GM23338 (cell line): Measurements from ENCODE around the gene C1QTNF1. TPM values are rescaled to one million over a fixed set of nuclear protein-coding genes. Genes with fewer than 3 reads are reported as not detected.

Experiments
- ATAC-seq: fragments of 200-7000 bp; cut with Tn5 transposase; 3 replicates; pipeline ENCODE4 v1.9.1; 2020
- DNase-seq: peaks from one replicate; pipeline ENCODE4 v3.0.0-alpha.2; 2015; ENCODE audit warnings: low spot score
- H2AFZ ChIP-seq: fragments of 200-600 bp; sonication (generic); 2 replicates; pipeline ENCODE4 v1.8.0; 2016; ENCODE audit warnings: antibody characterized with exemption, mild to moderate bottlenecking, moderate library complexity
- H3F3A ChIP-seq: fragments of 200-600 bp; sonication (generic); replicated peaks from 2 replicates; pipeline ENCODE4 v1.8.0; 2017; ENCODE audit warnings: antibody characterized with exemption, mixed run types, low read depth
- H3K27ac ChIP-seq: fragments of 200-600 bp; sonication (generic); 2 replicates; pipeline ENCODE4 v1.6.1; 2016; ENCODE audit warnings: low read depth
- H3K27me3 ChIP-seq: fragments of 200-600 bp; sonication (generic); 2 replicates; pipeline ENCODE4 v1.8.0; 2016; ENCODE audit warnings: mild to moderate bottlenecking, mixed run types, moderate library complexity; ENCODE audit not compliant: insufficient read depth
- H3K36me3 ChIP-seq: fragments of 200-600 bp; sonication (generic); 2 replicates; pipeline ENCODE4 v1.8.0; 2016; ENCODE audit warnings: mild to moderate bottlenecking; ENCODE audit not compliant: insufficient read depth
- H3K4me1 ChIP-seq: fragments of 200-600 bp; sonication (generic); 2 replicates; pipeline ENCODE4 v1.8.0; 2016; ENCODE audit warnings: mild to moderate bottlenecking, moderate library complexity; ENCODE audit not compliant: insufficient read depth
- H3K4me2 ChIP-seq: fragments of 200-600 bp; sonication (generic); 2 replicates; pipeline ENCODE4 v1.7.1; 2017; ENCODE audit warnings: mixed run types
- H3K4me3 ChIP-seq: fragments of 200-600 bp; sonication (generic); 2 replicates; pipeline ENCODE4 v1.6.1; 2016; ENCODE audit warnings: mixed run types
- H3K79me2 ChIP-seq: fragments of 200-600 bp; sonication (generic); replicated peaks from 2 replicates; pipeline ENCODE4 v1.8.0; 2017; ENCODE audit warnings: mild to moderate bottlenecking; ENCODE audit not compliant: insufficient read depth
- H3K9me2 ChIP-seq: fragments of 200-600 bp; sonication (generic); 2 replicates; pipeline ENCODE4 v1.8.0; 2017; ENCODE audit not compliant: insufficient read depth
- H4K20me1 ChIP-seq: fragments of 200-600 bp; sonication (generic); replicated peaks from 2 replicates; pipeline ENCODE4 v1.8.0; 2017; ENCODE audit warnings: mild to moderate bottlenecking; ENCODE audit not compliant: insufficient read depth
- H3K27ac Mint-ChIP-seq: 2 replicates; pipeline ENCODE4 v1.8.0; 2020; ENCODE audit warnings: inconsistent platforms, mild to moderate bottlenecking, moderate library complexity, mixed read lengths
- H3K27me3 Mint-ChIP-seq: 3 replicates; pipeline ENCODE4 v1.8.0; 2022; ENCODE audit warnings: low read depth, mild to moderate bottlenecking, moderate library complexity, mixed read lengths, inconsistent platforms; ENCODE audit not compliant: insufficient read depth, poor library complexity
- H3K36me3 Mint-ChIP-seq: 3 replicates; pipeline ENCODE4 v1.8.0; 2021; ENCODE audit warnings: low read depth, mild to moderate bottlenecking, inconsistent platforms, moderate library complexity, mixed read lengths
- H3K4me1 Mint-ChIP-seq: 3 replicates; pipeline ENCODE4 v1.8.0; 2020; ENCODE audit warnings: mild to moderate bottlenecking, inconsistent platforms, mixed read lengths
- H3K4me3 Mint-ChIP-seq: 3 replicates; pipeline ENCODE4 v1.8.0; 2021; ENCODE audit warnings: moderate library complexity, mild to moderate bottlenecking, inconsistent platforms, mixed read lengths
- H3K9me3 Mint-ChIP-seq: 3 replicates; pipeline ENCODE4 v1.8.0; 2020; ENCODE audit warnings: moderate library complexity, mild to moderate bottlenecking, inconsistent platforms, mixed read lengths
- CREB1 ChIP-seq: fragments of 250-450 bp; sonication (Bioruptor Pico); IDR thresholded peaks from 2 replicates; pipeline ENCODE4 v1.5.0; 2020; ENCODE audit warnings: low read depth, mild to moderate bottlenecking, moderate library complexity
- EZH2 ChIP-seq: fragments of 200-600 bp; sonication (generic); IDR thresholded peaks from one replicate; pipeline ENCODE4 v1.8.0; 2017; ENCODE audit warnings: antibody characterized with exemption, mild to moderate bottlenecking, low read depth; ENCODE audit not compliant: unreplicated experiment
- JUNB ChIP-seq: IDR thresholded peaks from one replicate; pipeline ENCODE4 v1.6.1; 2016; ENCODE audit warnings: antibody characterized with exemption; ENCODE audit not compliant: unreplicated experiment
- STAT1 ChIP-seq: IDR thresholded peaks from one replicate; pipeline ENCODE4 v1.6.1; 2016; ENCODE audit warnings: antibody characterized with exemption; ENCODE audit not compliant: unreplicated experiment
- ZNF331 ChIP-seq: fragments of 250-450 bp; sonication (Bioruptor Pico); IDR thresholded peaks from 2 replicates; pipeline ENCODE4 v1.5.0; 2020; ENCODE audit warnings: low read depth, mild to moderate bottlenecking, moderate library complexity
- polyA plus RNA-seq: library from polyadenylated mRNA; unstranded; fragments of >200 nt; fragmentation: Nextera tagmentation; extraction: Ambion mirVana; gene quantifications from 2 replicates; pipeline ENCODE4 v1.2.1, GENCODE V29; 2016
- total RNA-seq: library from RNA; depleted of rRNA; stranded (reverse); fragments of >200 nt; shearing (Covaris generic); gene quantifications from 2 replicates; pipeline ENCODE4 v1.2.3, GENCODE V29; 2014
- TF ChIP-seq, protein P1 (sequence below): fragments of 250-450 bp; sonication (Bioruptor Pico); IDR thresholded peaks from 2 replicates; pipeline ENCODE4 v1.5.0; 2020; ENCODE audit warnings: mild to moderate bottlenecking, moderate library complexity
- TF ChIP-seq, protein P2 (sequence below): IDR thresholded peaks from 2 replicates; pipeline ENCODE4 v1.6.1; 2016; ENCODE audit warnings: antibody characterized with exemption

Gene C1QTNF1
- total and polyA plus RNA-seq, 2 experiments from 2014 or later = 1.1 to 1.9 TPM

DNA sequence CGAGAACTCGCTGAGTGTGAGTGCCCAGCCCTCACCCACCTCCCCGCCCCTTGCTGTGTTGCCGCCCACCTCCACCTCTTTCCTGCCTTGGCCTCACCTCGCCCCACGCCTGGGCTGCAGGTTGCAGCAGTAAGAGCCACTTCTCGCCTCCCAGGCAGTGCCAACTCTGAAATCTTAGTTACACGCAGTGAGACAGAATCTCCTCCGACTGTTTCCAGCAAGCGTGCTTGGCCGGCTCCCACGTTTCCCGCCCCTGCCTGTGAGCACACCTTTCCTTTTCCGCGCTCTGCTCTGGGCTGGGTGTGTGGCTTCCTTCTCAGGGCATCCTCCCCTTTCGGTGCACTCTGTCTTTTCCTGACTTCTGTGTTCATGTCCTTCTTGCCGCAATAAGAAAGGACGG is 56.4 kb downstream of the C1QTNF1 start (continued):
- TF ChIP-seq, protein P1, sequence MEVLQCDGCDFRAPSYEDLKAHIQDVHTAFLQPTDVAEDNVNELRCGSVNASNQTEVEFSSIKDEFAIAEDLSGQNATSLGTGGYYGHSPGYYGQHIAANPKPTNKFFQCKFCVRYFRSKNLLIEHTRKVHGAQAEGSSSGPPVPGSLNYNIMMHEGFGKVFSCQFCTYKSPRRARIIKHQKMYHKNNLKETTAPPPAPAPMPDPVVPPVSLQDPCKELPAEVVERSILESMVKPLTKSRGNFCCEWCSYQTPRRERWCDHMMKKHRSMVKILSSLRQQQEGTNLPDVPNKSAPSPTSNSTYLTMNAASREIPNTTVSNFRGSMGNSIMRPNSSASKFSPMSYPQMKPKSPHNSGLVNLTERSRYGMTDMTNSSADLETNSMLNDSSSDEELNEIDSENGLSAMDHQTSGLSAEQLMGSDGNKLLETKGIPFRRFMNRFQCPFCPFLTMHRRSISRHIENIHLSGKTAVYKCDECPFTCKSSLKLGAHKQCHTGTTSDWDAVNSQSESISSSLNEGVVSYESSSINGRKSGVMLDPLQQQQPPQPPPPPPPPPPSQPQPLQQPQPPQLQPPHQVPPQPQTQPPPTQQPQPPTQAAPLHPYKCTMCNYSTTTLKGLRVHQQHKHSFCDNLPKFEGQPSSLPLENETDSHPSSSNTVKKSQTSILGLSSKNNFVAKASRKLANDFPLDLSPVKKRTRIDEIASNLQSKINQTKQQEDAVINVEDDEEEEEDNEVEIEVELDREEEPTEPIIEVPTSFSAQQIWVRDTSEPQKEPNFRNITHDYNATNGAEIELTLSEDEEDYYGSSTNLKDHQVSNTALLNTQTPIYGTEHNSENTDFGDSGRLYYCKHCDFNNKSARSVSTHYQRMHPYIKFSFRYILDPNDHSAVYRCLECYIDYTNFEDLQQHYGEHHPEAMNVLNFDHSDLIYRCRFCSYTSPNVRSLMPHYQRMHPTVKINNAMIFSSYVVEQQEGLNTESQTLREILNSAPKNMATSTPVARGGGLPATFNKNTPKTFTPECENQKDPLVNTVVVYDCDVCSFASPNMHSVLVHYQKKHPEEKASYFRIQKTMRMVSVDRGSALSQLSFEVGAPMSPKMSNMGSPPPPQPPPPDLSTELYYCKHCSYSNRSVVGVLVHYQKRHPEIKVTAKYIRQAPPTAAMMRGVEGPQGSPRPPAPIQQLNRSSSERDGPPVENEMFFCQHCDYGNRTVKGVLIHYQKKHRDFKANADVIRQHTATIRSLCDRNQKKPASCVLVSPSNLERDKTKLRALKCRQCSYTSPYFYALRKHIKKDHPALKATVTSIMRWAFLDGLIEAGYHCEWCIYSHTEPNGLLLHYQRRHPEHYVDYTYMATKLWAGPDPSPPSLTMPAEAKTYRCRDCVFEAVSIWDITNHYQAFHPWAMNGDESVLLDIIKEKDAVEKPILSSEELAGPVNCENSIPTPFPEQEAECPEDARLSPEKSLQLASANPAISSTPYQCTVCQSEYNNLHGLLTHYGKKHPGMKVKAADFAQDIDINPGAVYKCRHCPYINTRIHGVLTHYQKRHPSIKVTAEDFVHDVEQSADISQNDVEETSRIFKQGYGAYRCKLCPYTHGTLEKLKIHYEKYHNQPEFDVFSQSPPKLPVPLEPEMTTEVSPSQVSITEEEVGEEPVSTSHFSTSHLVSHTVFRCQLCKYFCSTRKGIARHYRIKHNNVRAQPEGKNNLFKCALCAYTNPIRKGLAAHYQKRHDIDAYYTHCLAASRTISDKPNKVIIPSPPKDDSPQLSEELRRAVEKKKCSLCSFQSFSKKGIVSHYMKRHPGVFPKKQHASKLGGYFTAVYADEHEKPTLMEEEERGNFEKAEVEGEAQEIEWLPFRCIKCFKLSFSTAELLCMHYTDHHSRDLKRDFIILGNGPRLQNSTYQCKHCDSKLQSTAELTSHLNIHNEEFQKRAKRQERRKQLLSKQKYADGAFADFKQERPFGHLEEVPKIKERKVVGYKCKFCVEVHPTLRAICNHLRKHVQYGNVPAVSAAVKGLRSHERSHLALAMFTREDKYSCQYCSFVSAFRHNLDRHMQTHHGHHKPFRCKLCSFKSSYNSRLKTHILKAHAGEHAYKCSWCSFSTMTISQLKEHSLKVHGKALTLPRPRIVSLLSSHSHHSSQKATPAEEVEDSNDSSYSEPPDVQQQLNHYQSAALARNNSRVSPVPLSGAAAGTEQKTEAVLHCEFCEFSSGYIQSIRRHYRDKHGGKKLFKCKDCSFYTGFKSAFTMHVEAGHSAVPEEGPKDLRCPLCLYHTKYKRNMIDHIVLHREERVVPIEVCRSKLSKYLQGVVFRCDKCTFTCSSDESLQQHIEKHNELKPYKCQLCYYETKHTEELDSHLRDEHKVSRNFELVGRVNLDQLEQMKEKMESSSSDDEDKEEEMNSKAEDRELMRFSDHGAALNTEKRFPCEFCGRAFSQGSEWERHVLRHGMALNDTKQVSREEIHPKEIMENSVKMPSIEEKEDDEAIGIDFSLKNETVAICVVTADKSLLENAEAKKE (CRISPR knock-in tag) = no peak
- TF ChIP-seq, protein P2, sequence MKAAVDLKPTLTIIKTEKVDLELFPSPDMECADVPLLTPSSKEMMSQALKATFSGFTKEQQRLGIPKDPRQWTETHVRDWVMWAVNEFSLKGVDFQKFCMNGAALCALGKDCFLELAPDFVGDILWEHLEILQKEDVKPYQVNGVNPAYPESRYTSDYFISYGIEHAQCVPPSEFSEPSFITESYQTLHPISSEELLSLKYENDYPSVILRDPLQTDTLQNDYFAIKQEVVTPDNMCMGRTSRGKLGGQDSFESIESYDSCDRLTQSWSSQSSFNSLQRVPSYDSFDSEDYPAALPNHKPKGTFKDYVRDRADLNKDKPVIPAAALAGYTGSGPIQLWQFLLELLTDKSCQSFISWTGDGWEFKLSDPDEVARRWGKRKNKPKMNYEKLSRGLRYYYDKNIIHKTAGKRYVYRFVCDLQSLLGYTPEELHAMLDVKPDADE = no peak

DNA sequence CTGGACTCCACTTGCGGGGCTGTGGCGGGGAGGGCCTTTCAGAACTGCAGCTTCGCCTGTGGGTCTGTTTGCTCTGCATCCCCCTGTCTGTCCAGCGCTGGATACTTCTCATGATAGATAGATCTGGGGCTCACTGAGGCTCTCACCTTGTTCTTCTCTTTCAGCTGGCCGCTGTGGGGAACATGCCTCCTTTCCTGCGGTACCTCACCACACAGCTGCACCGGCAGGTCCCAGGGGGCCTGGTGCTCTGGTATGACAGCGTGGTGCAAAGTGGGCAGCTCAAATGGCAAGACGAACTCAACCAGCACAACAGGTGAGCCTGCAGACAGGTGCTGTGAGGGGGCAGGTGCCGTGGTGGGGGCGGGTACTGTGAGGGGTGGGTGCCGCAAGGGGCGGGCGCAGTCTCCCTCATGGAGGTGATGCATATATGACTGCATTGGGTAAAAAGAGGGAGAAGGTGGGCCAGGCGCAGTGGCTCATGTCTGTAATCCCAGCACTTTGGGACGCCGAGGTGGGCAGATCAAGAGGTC is 56.9 kb downstream of the C1QTNF1 start:
- no peak overlapping the region for H2AFZ ChIP-seq
- H3K4me2 ChIP-seq = no peak overlapping the region
- H3K27ac Mint-ChIP-seq = no peak overlapping the region
- H3K27me3 Mint-ChIP-seq = peaks cover 4% of the 10 kb centered on the region
- no peak for ATAC-seq
- peaks cover 3% of the 10 kb centered on the region; the same call in 1 of the 2 replicates for H3K36me3 ChIP-seq
- no peaks in the 10 kb centered on the region for H3K79me2 ChIP-seq
- H3K4me1 ChIP-seq = 0 out of 2 replicates have a peak, but pooled peaks cover 2% of the 10 kb centered on the region
- H3K4me3 Mint-ChIP-seq = no peak overlapping the region
- peaks cover 42% of the 10 kb centered on the region for H3K36me3 Mint-ChIP-seq
- H3K4me1 Mint-ChIP-seq = peaks cover 2% of the 10 kb centered on the region; the same call in 2 of the 3 replicates
- no peak overlapping the region for H3K27ac ChIP-seq
- no peak for DNase-seq
- peaks cover 9% of the 10 kb centered on the region; the same call in 1 of the 2 replicates for H4K20me1 ChIP-seq
- H3K9me2 ChIP-seq = no peaks in the 10 kb centered on the region
- peaks cover 4% of the 10 kb centered on the region; the same call in 1 of the 3 replicates for H3K9me3 Mint-ChIP-seq
- H3F3A ChIP-seq = no peaks in the 10 kb centered on the region
- H3K4me3 ChIP-seq = no peak overlapping the region
- no peaks in the 10 kb centered on the region for H3K27me3 ChIP-seq
- TF ChIP-seq ZNF331 (no peak), EZH2 (no peak), STAT1 (no peak), CREB1 (no peak), JUNB (no peak)
- TF ChIP-seq, protein P2 = no peak
